Natural killer cell (primary cell): ENCODE results near the gene NR1I2. TPM values are rescaled to one million over a fixed set of nuclear protein-coding genes. Genes with fewer than 3 reads are reported as not detected.

Source experiments
- ATAC-seq, 3 donors: fragments of 150-1000 bp in 2 of 3; fragments of 200-7000 bp in 1 of 3; cut with Tn5 transposase; 1 replicate in 1 of 3; 2 replicates in 2 of 3; pipeline ENCODE4 v1.10.0; 2021; ENCODE audit warnings: mild to moderate bottlenecking in 2 of 3, moderate library complexity in 2 of 3
- DNase-seq, 2 donors: peaks; one replicate each; pipeline versions ENCODE4 v3.0.0 to v3.0.0-alpha.2; 2013 to 2021; ENCODE audit warnings: mixed read lengths in 1 of 2
- H3K27ac ChIP-seq: one replicate; pipeline ENCODE4 v1.5.1; 2013; ENCODE audit warnings: mild to moderate bottlenecking, low read length
- H3K27me3 ChIP-seq: one replicate; pipeline ENCODE4 v1.6.1; 2013; ENCODE audit warnings: low read length; ENCODE audit not compliant: control insufficient read depth, insufficient read depth
- H3K36me3 ChIP-seq: one replicate; pipeline ENCODE4 v1.6.1; 2013; ENCODE audit warnings: low read length; ENCODE audit not compliant: control insufficient read depth, insufficient read depth
- H3K4me1 ChIP-seq: one replicate; pipeline ENCODE4 v1.6.1; 2013; ENCODE audit warnings: low read length; ENCODE audit not compliant: control insufficient read depth, insufficient read depth
- H3K4me3 ChIP-seq: one replicate; pipeline ENCODE4 v1.5.1; 2013; ENCODE audit warnings: low read length
- H3K9me3 ChIP-seq: one replicate; pipeline ENCODE4 v1.6.1; 2013; ENCODE audit warnings: low read length; ENCODE audit not compliant: control insufficient read depth, insufficient read depth
- H3K27ac Mint-ChIP-seq, 2 donors: one replicate each; pipeline ENCODE4 v1.8.0; 2022; ENCODE audit warnings: mild to moderate bottlenecking in 2 of 2, mixed read lengths in 2 of 2, moderate library complexity in 1 of 2
- H3K27me3 Mint-ChIP-seq, 2 donors: one replicate each; pipeline ENCODE4 v1.8.0; 2022; ENCODE audit warnings: low read depth in 2 of 2, mixed read lengths in 2 of 2
- H3K36me3 Mint-ChIP-seq: one replicate; pipeline ENCODE4 v1.8.0; 2022; ENCODE audit warnings: mixed read lengths
- H3K4me1 Mint-ChIP-seq, 2 donors: one replicate each; pipeline ENCODE4 v1.8.0; 2022; ENCODE audit warnings: mixed read lengths in 2 of 2
- H3K4me3 Mint-ChIP-seq: one replicate; pipeline ENCODE4 v1.8.0; 2022; ENCODE audit warnings: mild to moderate bottlenecking, moderate library complexity, mixed read lengths
- H3K9me3 Mint-ChIP-seq, 2 donors: one replicate each; pipeline ENCODE4 v1.8.0; 2022; ENCODE audit warnings: mixed read lengths in 2 of 2
- CTCF ChIP-seq: fragments of 200-600 bp; IDR thresholded peaks from one replicate; pipeline ENCODE4 v1.8.0; 2022; ENCODE audit warnings: antibody characterized with exemption
- WGBS: methylation state at CpG from one replicate; pipeline ENCODE4 v1.1.7; 2013; ENCODE audit warnings: missing lambda C conversion rate; ENCODE audit not compliant: insufficient coverage; 5-methylcytosine and 5-hydroxymethylcytosine counted together
- intact Hi-C: fragments of 100-400 bp; cut with micrococcal nuclease; formaldehyde crosslinking; loops from one replicate; pipeline ENCODE4 v1.14.2; 2022
- total RNA-seq, 4 donors: library from RNA; stranded (reverse); fragments of 120-200 nt in 1 of 4; gene quantifications; one replicate each; pipeline versions ENCODE4 v1.2.3 to v1.2.4, GENCODE V29; 2013 to 2022

NR1I2 gene
- total RNA-seq, 3 donors from 2014 or later (not counting 1 experiment from before 2014, with no cell fraction given): 0.13 to 0.25 (median 0.16) TPM

GRCh38 chr3:119794401-119794800, 12.5 kb downstream of the NR1I2 start:
- Histone ChIP-seq H3K9me3 (no peaks in the 10 kb centered on the region), H3K4me3 (no peak overlapping the region), H3K4me1 (no peaks in the 10 kb centered on the region), H3K27ac (no peak overlapping the region), H3K27me3 (no peaks in the 10 kb centered on the region), H3K36me3 (no peaks in the 10 kb centered on the region)
- H3K4me1 Mint-ChIP-seq: no peaks in the 10 kb centered on the region
- TF ChIP-seq CTCF: no peak
- H3K4me3 Mint-ChIP-seq: no peak overlapping the region
- H3K36me3 Mint-ChIP-seq: no peaks in the 10 kb centered on the region
- 94% methylated on average over 2 of the region's 2 CpGs for WGBS
- no peak for DNase-seq
- intact Hi-C loops: no loop called here
- peaks cover 6 to 14% of the 10 kb centered on the region in 2 donors for H3K27me3 Mint-ChIP-seq
- ATAC-seq: no peak
- no peaks in the 10 kb centered on the region for H3K9me3 Mint-ChIP-seq
- no peak overlapping the region for H3K27ac Mint-ChIP-seq

- no peak for TF ChIP-seq CTCF
These were observed 13.2 kb downstream of the NR1I2 start for GRCh38 chr3:119794971-119795612.

GRCh38 chr3:119795849-119796248, 13.9 kb downstream of the NR1I2 start:
- H3K36me3 Mint-ChIP-seq: no peaks in the 10 kb centered on the region
- no peak for TF ChIP-seq CTCF
- intact Hi-C loops: no loop called here

More at GRCh38 chr3:119794971-119795612, 13.2 kb downstream of the NR1I2 start:
- Histone ChIP-seq H3K4me3 (no peak overlapping the region), H3K27me3 (no peaks in the 10 kb centered on the region), H3K27ac (no peak overlapping the region), H3K9me3 (no peaks in the 10 kb centered on the region), H3K4me1 (no peaks in the 10 kb centered on the region), H3K36me3 (no peaks in the 10 kb centered on the region)
- 93% methylated on average over 5 of the region's 5 CpGs for WGBS
- Mint-ChIP-seq H3K27ac (no peak overlapping the region), H3K9me3 (no peaks in the 10 kb centered on the region), H3K4me3 (no peak overlapping the region), H3K4me1 (no peaks in the 10 kb centered on the region), H3K27me3 (peaks cover 9 to 14% of the 10 kb centered on the region in 2 donors), H3K36me3 (no peaks in the 10 kb centered on the region)
- intact Hi-C loops: no loop called here
- ATAC-seq (no peak), DNase-seq (no peak)

GRCh38 chr3:119796368-119796767, 14.5 kb downstream of the NR1I2 start:
- intact Hi-C loops: no loop called here
- Histone ChIP-seq H3K27ac (no peak overlapping the region), H3K4me3 (no peak overlapping the region), H3K27me3 (no peaks in the 10 kb centered on the region), H3K4me1 (no peaks in the 10 kb centered on the region), H3K36me3 (no peaks in the 10 kb centered on the region), H3K9me3 (no peaks in the 10 kb centered on the region)
- Mint-ChIP-seq H3K36me3 (no peaks in the 10 kb centered on the region), H3K27ac (no peak overlapping the region), H3K9me3 (no peaks in the 10 kb centered on the region), H3K4me3 (no peak overlapping the region), H3K27me3 (peaks cover 17% of the 10 kb centered on the region in 2 donors), H3K4me1 (no peaks in the 10 kb centered on the region)
- no peak for DNase-seq
- 94% methylated on average over 2 of the region's 2 CpGs for WGBS
- no peak for ATAC-seq
- TF ChIP-seq CTCF: no peak

More at GRCh38 chr3:119795849-119796248, 13.9 kb downstream of the NR1I2 start:
- WGBS: 83% methylated on average over 3 of the region's 3 CpGs
- Mint-ChIP-seq H3K4me3 (no peak overlapping the region), H3K27ac (no peak overlapping the region), H3K4me1 (no peaks in the 10 kb centered on the region), H3K27me3 (peaks cover 17% of the 10 kb centered on the region in 2 donors), H3K9me3 (no peaks in the 10 kb centered on the region)
- Histone ChIP-seq H3K36me3 (no peaks in the 10 kb centered on the region), H3K9me3 (no peaks in the 10 kb centered on the region), H3K27ac (no peak overlapping the region), H3K4me1 (no peaks in the 10 kb centered on the region), H3K4me3 (no peak overlapping the region), H3K27me3 (no peaks in the 10 kb centered on the region)
- ATAC-seq (no peak), DNase-seq (no peak)
